IMR-90 (cell line): Measurements from ENCODE around the gene MAGI2. TPM values are rescaled to one million over a fixed set of nuclear protein-coding genes. Genes with fewer than 3 reads are reported as not detected.

ENCODE experiments used
- ATAC-seq: fragments of 200-7000 bp; cut with Tn5 transposase; 2 replicates; pipeline ENCODE4 v1.9.1; 2020; ENCODE audit warnings: low read depth, mild to moderate bottlenecking, moderate library complexity
- BruUV-seq: library from RNA; stranded (reverse); fragments of 400-500 nt; replicated peaks from 2 replicates; lab custom pipeline; 2021; lab: Mats Ljungman, UMichigan
- CTCF ChIA-PET: fragments of 300-600 bp; formaldehyde crosslinking; extraction: SDS; loops from one replicate; lab custom pipeline; 2021; ENCODE audit warnings: antibody characterized with exemption; lab: Yijun Ruan, JAX
- POLR2A ChIA-PET: fragments of 300-600 bp; sonication (Branson Sonifier 250); formaldehyde crosslinking; loops from one replicate; lab custom pipeline; 2022; ENCODE audit warnings: antibody characterized with exemption; ENCODE audit not compliant: unreplicated experiment; lab: Charles Lee
- DNase-seq: peaks from one replicate; pipeline ENCODE4 v3.0.0; 2013
- H2AFZ ChIP-seq: replicated peaks from 2 replicates; pipeline ENCODE3; 2013; ENCODE audit warnings: low read length, mild to moderate bottlenecking; ENCODE audit not compliant: poor library complexity
- H2AK5ac ChIP-seq: 2 replicates; pipeline ENCODE4 v1.6.1; 2013; ENCODE audit warnings: low read depth, low read length, inconsistent platforms
- H2AK9ac ChIP-seq: replicated peaks from 2 replicates; pipeline ENCODE3; 2013; ENCODE audit warnings: mild to moderate bottlenecking, low read depth, low read length, moderate library complexity; ENCODE audit not compliant: poor library complexity
- H2BK120ac ChIP-seq: 2 replicates; pipeline ENCODE4 v1.6.1; 2013; ENCODE audit warnings: low read depth, low read length, inconsistent platforms
- H2BK15ac ChIP-seq: 3 replicates; pipeline ENCODE4 v1.6.1; 2013; ENCODE audit warnings: low read depth, low read length, inconsistent platforms
- H2BK20ac ChIP-seq: 2 replicates; pipeline ENCODE4 v1.6.1; 2013; ENCODE audit warnings: low read depth, mild to moderate bottlenecking, inconsistent platforms, low read length, moderate library complexity
- H2BK5ac ChIP-seq: 2 replicates; pipeline ENCODE4 v1.6.1; 2013; ENCODE audit warnings: mild to moderate bottlenecking, low read depth, low read length, inconsistent platforms; ENCODE audit not compliant: poor library complexity, severe bottlenecking
- H3K14ac ChIP-seq: replicated peaks from 2 replicates; pipeline ENCODE4 v1.6.1; 2013; ENCODE audit warnings: low read depth, low read length, inconsistent platforms
- H3K18ac ChIP-seq: 2 replicates; pipeline ENCODE4 v1.6.1; 2013; ENCODE audit warnings: low read depth, low read length, control low read depth
- H3K23ac ChIP-seq: 2 replicates; pipeline ENCODE4 v1.6.1; 2013; ENCODE audit warnings: low read depth, low read length, inconsistent platforms
- H3K27ac ChIP-seq: 2 replicates; pipeline ENCODE4 v1.5.1; 2013; ENCODE audit warnings: mild to moderate bottlenecking, control low read depth, low read length; ENCODE audit not compliant: insufficient read depth
- H3K27me3 ChIP-seq: 2 replicates; pipeline ENCODE4 v1.6.1; 2013; ENCODE audit warnings: low read length; ENCODE audit not compliant: control insufficient read depth, insufficient read depth
- H3K36me3 ChIP-seq: 2 replicates; pipeline ENCODE4 v1.6.1; 2013; ENCODE audit warnings: low read length, mixed read lengths; ENCODE audit not compliant: control insufficient read depth, insufficient read depth
- H3K4ac ChIP-seq: 2 replicates; pipeline ENCODE4 v1.6.1; 2013; ENCODE audit warnings: low read depth, low read length, inconsistent platforms
- H3K4me1 ChIP-seq: 2 replicates; pipeline ENCODE4 v1.6.1; 2013; ENCODE audit warnings: low read length, mixed read lengths; ENCODE audit not compliant: control insufficient read depth, insufficient read depth
- H3K4me2 ChIP-seq: 2 replicates; pipeline ENCODE4 v1.6.1; 2013; ENCODE audit warnings: low read depth, mild to moderate bottlenecking, control low read depth, low read length, moderate library complexity
- H3K4me3 ChIP-seq: 2 replicates; pipeline ENCODE4 v1.5.1; 2013; ENCODE audit warnings: low read depth, mild to moderate bottlenecking, control low read depth, low read length, moderate library complexity; ENCODE audit not compliant: insufficient read depth
- H3K56ac ChIP-seq: 2 replicates; pipeline ENCODE4 v1.6.1; 2013; ENCODE audit warnings: low read length, inconsistent platforms; ENCODE audit not compliant: insufficient read depth; ENCODE audit errors: extremely low read depth
- H3K79me1 ChIP-seq, 2 experiments: 2 replicates each; pipeline ENCODE4 v1.6.1; 2013; ENCODE audit warnings: low read length in 2 of 2, inconsistent platforms in 1 of 2, low read depth in 1 of 2
- H3K9ac ChIP-seq: 2 replicates; pipeline ENCODE4 v1.6.1; 2013; ENCODE audit warnings: low read depth, low read length, control low read depth
- H3K9me1 ChIP-seq: 2 replicates; pipeline ENCODE4 v1.6.1; 2013; ENCODE audit warnings: low read length, inconsistent platforms; ENCODE audit not compliant: insufficient read depth
- H3K9me3 ChIP-seq: 2 replicates; pipeline ENCODE4 v1.6.1; 2013; ENCODE audit warnings: low read length; ENCODE audit not compliant: control insufficient read depth, insufficient read depth
- H4K20me1 ChIP-seq: 2 replicates; pipeline ENCODE4 v1.6.1; 2013; ENCODE audit warnings: low read length, inconsistent platforms; ENCODE audit not compliant: insufficient read depth
- H4K5ac ChIP-seq: 2 replicates; pipeline ENCODE4 v1.6.1; 2013; ENCODE audit warnings: mild to moderate bottlenecking, low read depth, low read length, control low read depth
- H4K8ac ChIP-seq, 2 experiments: 2 replicates each; pipeline ENCODE4 v1.6.1; 2013; ENCODE audit warnings: low read depth in 2 of 2, low read length in 2 of 2, control low read depth in 1 of 2, inconsistent platforms in 1 of 2
- H4K91ac ChIP-seq: 2 replicates; pipeline ENCODE4 v1.6.1; 2013; ENCODE audit warnings: low read depth, low read length, inconsistent platforms; ENCODE audit not compliant: insufficient read depth
- BHLHE40 ChIP-seq: fragments of 150-350 bp; IDR thresholded peaks from 2 replicates; pipeline ENCODE4 v1.6.1; 2016; ENCODE audit warnings: mild to moderate bottlenecking, low read depth, low read length
- CEBPB ChIP-seq: IDR thresholded peaks from 2 replicates; pipeline ENCODE4 v1.6.1; 2012; ENCODE audit warnings: low read depth, low read length, improper control_type of control experiment
- CHD1 ChIP-seq: IDR thresholded peaks from 2 replicates; pipeline ENCODE4 v1.6.1; 2012; ENCODE audit warnings: low read depth, low read length, improper control_type of control experiment
- CTCF ChIP-seq: conservative IDR thresholded peaks from 2 replicates; pipeline ENCODE4 v1.5.1; 2012; ENCODE audit warnings: mild to moderate bottlenecking, low read depth, low read length, improper control_type of control experiment
- FOS ChIP-seq: fragments of 150-350 bp; IDR thresholded peaks from 2 replicates; pipeline ENCODE4 v1.6.1; 2016; ENCODE audit warnings: low read depth, low read length
- MAFK ChIP-seq: IDR thresholded peaks from 2 replicates; pipeline ENCODE4 v1.6.1; 2012; ENCODE audit warnings: low read depth, low read length, improper control_type of control experiment
- MAZ ChIP-seq: IDR thresholded peaks from 2 replicates; pipeline ENCODE4 v1.6.1; 2012; ENCODE audit warnings: low read depth, mild to moderate bottlenecking, low read length, improper control_type of control experiment, moderate library complexity, borderline replicate concordance
- MXI1 ChIP-seq: IDR thresholded peaks from 2 replicates; pipeline ENCODE4 v1.6.1; 2012; ENCODE audit warnings: low read depth, mild to moderate bottlenecking, low read length, moderate library complexity, borderline replicate concordance
- NFE2L2 ChIP-seq: fragments of 150-350 bp; IDR thresholded peaks from 2 replicates; pipeline ENCODE4 v1.6.1; 2016; ENCODE audit warnings: low read depth, mild to moderate bottlenecking, low read length
- POLR2A ChIP-seq: IDR thresholded peaks from 2 replicates; pipeline ENCODE4 v1.6.1; 2012; ENCODE audit warnings: mild to moderate bottlenecking, low read depth, low read length
- RAD21 ChIP-seq: IDR thresholded peaks from 2 replicates; pipeline ENCODE4 v1.6.1; 2012; ENCODE audit warnings: low read length, improper control_type of control experiment
- RCOR1 ChIP-seq: IDR thresholded peaks from 2 replicates; pipeline ENCODE4 v1.6.1; 2012; ENCODE audit warnings: mild to moderate bottlenecking, low read length, improper control_type of control experiment; ENCODE audit not compliant: insufficient replicate concordance
- RFX5 ChIP-seq: IDR thresholded peaks from 2 replicates; pipeline ENCODE4 v1.8.0; 2012; ENCODE audit warnings: low read depth, mild to moderate bottlenecking, low read length, moderate library complexity
- SMC3 ChIP-seq: fragments of 150-350 bp; IDR thresholded peaks from 2 replicates; pipeline ENCODE4 v1.6.1; 2016; ENCODE audit warnings: low read depth, mild to moderate bottlenecking, antibody characterized with exemption, low read length, moderate library complexity
- USF2 ChIP-seq: fragments of 150-350 bp; IDR thresholded peaks from 2 replicates; pipeline ENCODE4 v1.6.1; 2017; ENCODE audit warnings: mild to moderate bottlenecking, antibody characterized with exemption, low read length, low read depth
- WGBS, 2 experiments: methylation state at CpG; one replicate each; pipeline versions ENCODE4 v1.1.5 to v1.1.7; 2013; ENCODE audit warnings: missing lambda C conversion rate in 2 of 2; ENCODE audit not compliant: insufficient read length in 1 of 2; ENCODE audit errors: extremely low coverage in 2 of 2; 5-methylcytosine and 5-hydroxymethylcytosine counted together
- dilution Hi-C: fragments of 300-500 bp; cut with HindIII; formaldehyde crosslinking; loops from one replicate; pipeline ENCODE4 v1.14.3; 2018; ENCODE audit warnings: low sequenced_read_pairs; ENCODE audit not compliant: unreplicated experiment
- in situ Hi-C: fragments of 300-500 bp; cut with MboI; formaldehyde crosslinking; loops from 3 replicates; pipeline ENCODE4 v1.14.3; 2019; ENCODE audit warnings: low sequenced_read_pairs, inconsistent platforms, mixed read lengths
- intact Hi-C: fragments of 100-400 bp; cut with micrococcal nuclease; formaldehyde crosslinking; loops from 2 replicates; pipeline ENCODE4 v1.10.0; 2022
- polyA plus RNA-seq, 3 experiments: library from polyadenylated mRNA; depleted of rRNA; stranded (reverse); fragments of >200 nt; gene quantifications; 2 replicates each; pipeline ENCODE4 v1.2.3, GENCODE V29; 2012; ENCODE audit warnings: low replicate concordance in 1 of 3
- total RNA-seq: library from RNA; depleted of rRNA; stranded (reverse); fragments of >200 nt; gene quantifications from 2 replicates; pipeline ENCODE4 v1.2.3, GENCODE V29; 2012
- TF ChIP-seq, protein P1 (sequence below): fragments of 150-350 bp; IDR thresholded peaks from 2 replicates; pipeline ENCODE4 v1.6.1; 2016; ENCODE audit warnings: low read depth, mild to moderate bottlenecking, low read length, moderate library complexity, borderline replicate concordance

The MAGI2 gene
- total and polyA plus RNA-seq, 2 of the 4 experiments (the other 2 are of a cell fraction) = 2.5 to 17.9 TPM

DNA sequence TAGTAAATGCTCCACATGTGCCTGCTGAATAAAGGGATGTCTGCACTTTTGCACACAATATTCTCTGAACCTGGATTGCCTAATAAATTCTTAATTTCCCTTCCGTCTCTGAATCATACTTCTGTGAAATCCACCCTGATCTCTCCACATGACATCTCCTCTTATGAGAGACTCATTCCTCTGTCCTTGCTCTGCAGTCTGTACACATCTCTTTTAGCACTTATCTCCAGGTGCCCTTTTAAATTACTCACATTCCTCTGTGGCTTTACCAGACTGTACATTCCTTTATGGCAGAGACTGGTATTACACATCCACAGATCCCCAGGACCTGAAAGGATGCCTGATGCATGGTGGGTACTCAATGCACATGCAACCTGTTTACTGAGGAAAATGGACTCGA is 1127.3 kb downstream of the MAGI2 start:
- no peak overlapping the region for H3K14ac ChIP-seq
- no peak overlapping the region for H2BK120ac ChIP-seq
- no peak overlapping the region for H2BK20ac ChIP-seq
- no TSS peak for BruUV-seq
- no peak overlapping the region for H3K23ac ChIP-seq
- H2AFZ ChIP-seq = no peak overlapping the region
- H3K36me3 ChIP-seq = no peaks in the 10 kb centered on the region
- ChIA-PET CTCF (interaction anchor here (0.5 kb wide), 1 partner anchor 11 kb away, joined by 3 read pairs; no protein-coding TSS in a partner anchor), POLR2A (no interaction called here)
- intact Hi-C loops (no loop called here), in situ Hi-C loops (no loop called here), dilution Hi-C loops (no loop called here)
- H2BK15ac ChIP-seq = no peak overlapping the region
- DNase-seq = peak; percentile 60
- no peak overlapping the region for H3K56ac ChIP-seq
- 86% methylated on average over 1 of the region's 2 CpGs; no CpG with 5 or more reads in 1 of the 2 experiments for WGBS, 2 experiments
- no peaks in the 10 kb centered on the region for H3K9me3 ChIP-seq
- H3K27me3 ChIP-seq = no peaks in the 10 kb centered on the region
- no peak overlapping the region for H4K8ac ChIP-seq
- H3K4me2 ChIP-seq = no peak overlapping the region
- H3K79me1 ChIP-seq = no peaks in the 10 kb centered on the region
- H4K20me1 ChIP-seq = no peaks in the 10 kb centered on the region
- H4K91ac ChIP-seq = no peak overlapping the region
- no peak overlapping the region for H4K5ac ChIP-seq
- ATAC-seq = peak; percentile 68
- no peak overlapping the region for H2BK5ac ChIP-seq
- 0 out of 2 replicates have a peak, but pooled peaks cover 4% of the 10 kb centered on the region for H3K9me1 ChIP-seq
- H3K4me1 ChIP-seq = no peaks in the 10 kb centered on the region; the same call in 1 of the 2 replicates
- no peak overlapping the region for H3K9ac ChIP-seq
- H2AK9ac ChIP-seq = no peak overlapping the region
- no peak overlapping the region for H3K4ac ChIP-seq
- no peak for TF ChIP-seq BHLHE40
- TF ChIP-seq USF2 = no peak; the same call in 1 of the 2 replicates
- no peak for TF ChIP-seq NFE2L2
- no peak for TF ChIP-seq SMC3
- TF ChIP-seq RCOR1 = no peak
- no peak for TF ChIP-seq FOS
- no peak for TF ChIP-seq CEBPB
- TF ChIP-seq MXI1 = no peak
- no peak for TF ChIP-seq RAD21
- no peak for TF ChIP-seq RFX5
- no peak for TF ChIP-seq MAFK
- no peak for TF ChIP-seq MAZ
- TF ChIP-seq CHD1 = no peak
- TF ChIP-seq POLR2A = no peak
- no peak for TF ChIP-seq CTCF
- TF ChIP-seq, protein P1, sequence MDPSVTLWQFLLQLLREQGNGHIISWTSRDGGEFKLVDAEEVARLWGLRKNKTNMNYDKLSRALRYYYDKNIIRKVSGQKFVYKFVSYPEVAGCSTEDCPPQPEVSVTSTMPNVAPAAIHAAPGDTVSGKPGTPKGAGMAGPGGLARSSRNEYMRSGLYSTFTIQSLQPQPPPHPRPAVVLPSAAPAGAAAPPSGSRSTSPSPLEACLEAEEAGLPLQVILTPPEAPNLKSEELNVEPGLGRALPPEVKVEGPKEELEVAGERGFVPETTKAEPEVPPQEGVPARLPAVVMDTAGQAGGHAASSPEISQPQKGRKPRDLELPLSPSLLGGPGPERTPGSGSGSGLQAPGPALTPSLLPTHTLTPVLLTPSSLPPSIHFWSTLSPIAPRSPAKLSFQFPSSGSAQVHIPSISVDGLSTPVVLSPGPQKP = no peak
- H3K27ac ChIP-seq = no peak overlapping the region
- H3K4me3 ChIP-seq = no peak overlapping the region
- H3K18ac ChIP-seq = no peak overlapping the region
- no peak overlapping the region for H2AK5ac ChIP-seq
